ES-I3 (cell line): Measurements from ENCODE around the gene SLC39A6.
"Not testable (repeated sequence)": the region's sequence is repeated elsewhere in the genome, so short reads cannot be mapped to it uniquely, and the experiment has no call there.

ENCODE experiments used
- H3K36me3 ChIP-seq: 2 replicates; pipeline ENCODE4 v1.6.1; 2013; ENCODE audit warnings: mild to moderate bottlenecking, low read length, control low read depth, moderate library complexity; ENCODE audit not compliant: insufficient read depth
- H3K4me1 ChIP-seq: 2 replicates; pipeline ENCODE4 v1.6.1; 2013; ENCODE audit warnings: mild to moderate bottlenecking, control low read depth, low read length; ENCODE audit not compliant: insufficient read depth
- H3K9ac ChIP-seq: 2 replicates; pipeline ENCODE4 v1.6.1; 2013; ENCODE audit warnings: low read depth, mild to moderate bottlenecking, low read length, moderate library complexity
- H3K9me3 ChIP-seq: 2 replicates; pipeline ENCODE4 v1.6.1; 2013; ENCODE audit warnings: mild to moderate bottlenecking, low read length, moderate library complexity; ENCODE audit not compliant: control insufficient read depth, insufficient read depth

The SLC39A6 gene

GRCh38 chr18:36073676-36074075 is 55.5 kb downstream of the SLC39A6 start:
- Histone ChIP-seq H3K4me1 (no peaks in the 10 kb centered on the region), H3K9ac (no peak overlapping the region), H3K9me3 (no peaks in the 10 kb centered on the region), H3K36me3 (no peaks in the 10 kb centered on the region)

- H3K4me1 ChIP-seq, H3K9me3 ChIP-seq, H3K9ac ChIP-seq: not testable (repeated sequence)
Measured at GRCh38 chr18:36072406-36072805, 56.7 kb downstream of the SLC39A6 start.

GRCh38 chr18:36067055-36067957 is 61.8 kb downstream of the SLC39A6 start, which contains the start of gene RPRD1A:
Gene RPRD1A (minus strand): TSS chr18:36067559. CDS start chr18:36067404, 155 bp downstream.
- H3K4me1 ChIP-seq: 0 out of 2 replicates have a peak, but pooled peaks cover 5% of the 10 kb centered on the region
- no peaks in the 10 kb centered on the region for H3K36me3 ChIP-seq
- peak within 1 kb of the TSS; percentile 97 for H3K9ac ChIP-seq
- no peaks in the 10 kb centered on the region for H3K9me3 ChIP-seq

More at GRCh38 chr18:36072406-36072805, 56.7 kb downstream of the SLC39A6 start:
- H3K36me3 ChIP-seq: not testable (repeated sequence)

- 0 out of 2 replicates have a peak, but pooled peaks cover 5% of the 10 kb centered on the region for H3K4me1 ChIP-seq
- peak overlapping the region; percentile 97 for H3K9ac ChIP-seq
- no peaks in the 10 kb centered on the region for H3K36me3 ChIP-seq
- H3K9me3 ChIP-seq: no peaks in the 10 kb centered on the region
Measured at GRCh38 chr18:36066686-36067054, 62.5 kb downstream of the SLC39A6 start.

- H3K9me3 ChIP-seq: no peaks in the 10 kb centered on the region
- 0 out of 2 replicates have a peak, but pooled peaks cover 5% of the 10 kb centered on the region for H3K4me1 ChIP-seq
- H3K36me3 ChIP-seq: no peaks in the 10 kb centered on the region
- H3K9ac ChIP-seq: peak overlapping the region; percentile 97
Measured at GRCh38 chr18:36066001-36066400, 63.1 kb downstream of the SLC39A6 start.

- H3K9me3 ChIP-seq, H3K4me1 ChIP-seq, H3K9ac ChIP-seq, H3K36me3 ChIP-seq: not testable (repeated sequence)
Measured at GRCh38 chr18:36064809-36065079, 64.4 kb downstream of the SLC39A6 start.

GRCh38 chr18:36064027-36064808 is 64.9 kb downstream of the SLC39A6 start:
- no peak overlapping the region for H3K9ac ChIP-seq
- no peaks in the 10 kb centered on the region for H3K9me3 ChIP-seq
- H3K36me3 ChIP-seq: no peaks in the 10 kb centered on the region
- H3K4me1 ChIP-seq: 0 out of 2 replicates have a peak, but pooled peaks cover 5% of the 10 kb centered on the region

GRCh38 chr18:36058674-36059073 is 70.5 kb downstream of the SLC39A6 start:
- H3K9me3 ChIP-seq: no peaks in the 10 kb centered on the region; the same call in 1 of the 2 replicates
- H3K9ac ChIP-seq: no peak overlapping the region
- 0 out of 2 replicates have a peak, but pooled peaks cover 2% of the 10 kb centered on the region for H3K4me1 ChIP-seq
- peaks cover 4% of the 10 kb centered on the region for H3K36me3 ChIP-seq
